CD4-positive, alpha-beta T cell treated with Interferon alpha-2 for 1 hour (primary cell): ENCODE results near the gene VPS4A.
"Not testable (repeated sequence)": the region's sequence is repeated elsewhere in the genome, so short reads cannot be mapped to it uniquely, and the experiment has no call there.

Experiments
- DNase-seq, 2 donors: peaks; one replicate each; pipeline ENCODE4 v3.0.0-alpha.2; 2020 to 2022

The VPS4A gene

GRCh38 chr16:69310653-69311532 lies at the start of gene VPS4A:
Gene VPS4A (plus strand): TSS chr16:69311350. CDS start chr16:69311512, 162 bp downstream.
- DNase-seq = peak; percentile 96 to 98

- DNase-seq = no peak
Observed at GRCh38 chr16:69266334-69267063, 44.7 kb upstream of the VPS4A start.

- no peak for DNase-seq
Observed at GRCh38 chr16:69267633-69268032, 43.5 kb upstream of the VPS4A start.

GRCh38 chr16:69270395-69270794 lies 40.8 kb upstream of the VPS4A start:
- DNase-seq = no peak

- no peak for DNase-seq
Observed at GRCh38 chr16:69270831-69271230, 40.3 kb upstream of the VPS4A start.

- DNase-seq = no peak
Observed at GRCh38 chr16:69273009-69273408, 38.1 kb upstream of the VPS4A start.

GRCh38 chr16:69274699-69275235 lies 36.4 kb upstream of the VPS4A start:
- no peak for DNase-seq

- DNase-seq = no peak
Observed at GRCh38 chr16:69276148-69277115, 34.7 kb upstream of the VPS4A start.

GRCh38 chr16:69277413-69277812 lies 33.7 kb upstream of the VPS4A start:
- no peak for DNase-seq

- no peak for DNase-seq
Observed at GRCh38 chr16:69283851-69284250, 27.3 kb upstream of the VPS4A start.

GRCh38 chr16:69285240-69285639 lies 25.9 kb upstream of the VPS4A start:
- no peak for DNase-seq

GRCh38 chr16:69286941-69287713 lies 24.0 kb upstream of the VPS4A start:
- DNase-seq = peak; percentile 10 to 78

- not testable (repeated sequence) for DNase-seq
Observed at GRCh38 chr16:69291657-69292056, 19.5 kb upstream of the VPS4A start.

GRCh38 chr16:69293401-69293800 lies 17.7 kb upstream of the VPS4A start:
- DNase-seq = no peak

- no peak for DNase-seq
Observed at GRCh38 chr16:69294051-69294450, 17.1 kb upstream of the VPS4A start.

- not testable (repeated sequence) for DNase-seq
Observed at GRCh38 chr16:69296771-69297170, 14.4 kb upstream of the VPS4A start.

GRCh38 chr16:69298261-69298660 lies 12.9 kb upstream of the VPS4A start:
- no peak for DNase-seq

- DNase-seq = no peak
Observed at GRCh38 chr16:69301187-69301586, 10.0 kb upstream of the VPS4A start.

GRCh38 chr16:69301861-69302260 lies 9.3 kb upstream of the VPS4A start:
- DNase-seq = no peak

GRCh38 chr16:69302301-69302700 lies 8.8 kb upstream of the VPS4A start:
- no peak for DNase-seq

- DNase-seq = no peak
Observed at GRCh38 chr16:69306031-69306430, 5.1 kb upstream of the VPS4A start.

- DNase-seq = no peak
Observed at GRCh38 chr16:69307091-69307490, 4.1 kb upstream of the VPS4A start.
